ENCODE results near the gene AMD1.

The AMD1 gene

DNA sequence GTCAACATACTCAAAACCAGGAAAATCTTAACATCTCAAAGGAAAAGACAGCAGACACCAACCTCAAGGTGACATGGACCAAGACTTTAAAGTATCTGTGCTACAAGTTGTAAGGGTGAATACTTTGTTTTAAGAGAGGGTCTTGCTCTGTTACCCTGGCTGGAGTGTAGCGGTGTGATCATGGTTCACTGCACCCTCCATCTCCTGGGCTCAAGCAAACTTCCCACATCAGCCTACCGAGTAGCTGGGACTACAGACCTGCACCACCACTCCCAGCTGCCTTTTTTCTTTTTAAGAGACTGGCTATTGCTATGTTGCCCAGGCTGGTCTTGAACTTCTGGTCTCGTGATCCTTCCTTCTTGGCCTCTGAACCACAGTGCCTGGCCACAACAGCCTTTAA is 9.7 kb downstream of the AMD1 start:
- Histone ChIP-seq H3K36me3 (replicated peaks; ENCODE audit: low read depth, low read length) (peaks cover 22% of the 10 kb centered on the region), H2AFZ (ENCODE audit: low read depth, low read length) (no peak overlapping the region), H3K27me3 (ENCODE audit: low read depth, low read length) (no peaks in the 10 kb centered on the region), H3K9ac (ENCODE audit: low read length) (no peak overlapping the region), H4K20me1 (ENCODE audit: insufficient read depth, low read length) (peaks cover 99% of the 10 kb centered on the region), H3K79me2 (ENCODE audit: low read length) (peaks cover 100% of the 10 kb centered on the region), H3K4me2 (ENCODE audit: low read length) (no peak overlapping the region), H3K9me3 (ENCODE audit: insufficient read depth, low read length) (no peaks in the 10 kb centered on the region), H3K4me3 (ENCODE audit: low read length) (no peak overlapping the region), H3K27ac (ENCODE audit: low read length) (no peak overlapping the region), H3K4me1 (ENCODE audit: low read length) (peaks cover 62% of the 10 kb centered on the region)
- TF ChIP-seq, protein P1, sequence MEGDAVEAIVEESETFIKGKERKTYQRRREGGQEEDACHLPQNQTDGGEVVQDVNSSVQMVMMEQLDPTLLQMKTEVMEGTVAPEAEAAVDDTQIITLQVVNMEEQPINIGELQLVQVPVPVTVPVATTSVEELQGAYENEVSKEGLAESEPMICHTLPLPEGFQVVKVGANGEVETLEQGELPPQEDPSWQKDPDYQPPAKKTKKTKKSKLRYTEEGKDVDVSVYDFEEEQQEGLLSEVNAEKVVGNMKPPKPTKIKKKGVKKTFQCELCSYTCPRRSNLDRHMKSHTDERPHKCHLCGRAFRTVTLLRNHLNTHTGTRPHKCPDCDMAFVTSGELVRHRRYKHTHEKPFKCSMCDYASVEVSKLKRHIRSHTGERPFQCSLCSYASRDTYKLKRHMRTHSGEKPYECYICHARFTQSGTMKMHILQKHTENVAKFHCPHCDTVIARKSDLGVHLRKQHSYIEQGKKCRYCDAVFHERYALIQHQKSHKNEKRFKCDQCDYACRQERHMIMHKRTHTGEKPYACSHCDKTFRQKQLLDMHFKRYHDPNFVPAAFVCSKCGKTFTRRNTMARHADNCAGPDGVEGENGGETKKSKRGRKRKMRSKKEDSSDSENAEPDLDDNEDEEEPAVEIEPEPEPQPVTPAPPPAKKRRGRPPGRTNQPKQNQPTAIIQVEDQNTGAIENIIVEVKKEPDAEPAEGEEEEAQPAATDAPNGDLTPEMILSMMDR (IDR thresholded peaks at IDR 0.05; ENCODE audit: low read depth, low read length) = no peak
- TF ChIP-seq EZH2phosphoT487 (IDR thresholded peaks at IDR 0.05; ENCODE audit: low read depth) = no peak

DNA sequence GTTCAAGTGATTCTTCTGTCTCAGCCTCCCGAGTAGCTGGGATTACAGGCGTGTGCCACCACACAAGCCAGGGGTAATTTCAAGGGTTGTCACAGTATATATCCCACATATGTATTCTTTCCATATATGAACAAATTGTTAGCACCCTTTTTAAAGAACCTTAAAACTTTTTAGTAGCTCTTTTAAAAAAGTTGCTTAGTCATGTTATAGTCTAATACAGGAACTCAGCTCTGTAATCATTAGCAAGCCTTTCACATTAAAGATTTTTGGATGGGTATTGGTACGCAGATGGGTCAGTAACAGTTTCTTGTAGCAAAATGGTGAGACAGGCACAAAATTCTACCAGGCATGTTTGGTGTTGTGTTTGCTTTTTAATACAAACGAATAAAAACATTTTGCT is 10.9 kb downstream of the AMD1 start:
- H3K36me3 ChIP-seq (replicated peaks; ENCODE audit: low read depth, low read length) = peaks cover 30% of the 10 kb centered on the region
- no peak overlapping the region; the same call in 1 of the 2 replicates for H3K4me2 ChIP-seq (ENCODE audit: low read length)
- peaks cover 100% of the 10 kb centered on the region for H3K79me2 ChIP-seq (ENCODE audit: low read length)
- no peaks in the 10 kb centered on the region for H3K9me3 ChIP-seq (ENCODE audit: insufficient read depth, low read length)
- H3K4me3 ChIP-seq (ENCODE audit: low read length) = no peak overlapping the region
- H3K27me3 ChIP-seq (ENCODE audit: low read depth, low read length) = no peaks in the 10 kb centered on the region
- no peak overlapping the region for H3K9ac ChIP-seq (ENCODE audit: low read length)
- peaks cover 50% of the 10 kb centered on the region for H3K4me1 ChIP-seq (ENCODE audit: low read length)
- H3K27ac ChIP-seq (ENCODE audit: low read length) = no peak overlapping the region
- TF ChIP-seq, protein P1 (IDR thresholded peaks at IDR 0.05; ENCODE audit: low read depth, low read length) = no peak
- TF ChIP-seq EZH2phosphoT487 (IDR thresholded peaks at IDR 0.05; ENCODE audit: low read depth) = no peak
- H2AFZ ChIP-seq (ENCODE audit: low read depth, low read length) = no peak overlapping the region
- peaks cover 97% of the 10 kb centered on the region for H4K20me1 ChIP-seq (ENCODE audit: insufficient read depth, low read length)

DNA sequence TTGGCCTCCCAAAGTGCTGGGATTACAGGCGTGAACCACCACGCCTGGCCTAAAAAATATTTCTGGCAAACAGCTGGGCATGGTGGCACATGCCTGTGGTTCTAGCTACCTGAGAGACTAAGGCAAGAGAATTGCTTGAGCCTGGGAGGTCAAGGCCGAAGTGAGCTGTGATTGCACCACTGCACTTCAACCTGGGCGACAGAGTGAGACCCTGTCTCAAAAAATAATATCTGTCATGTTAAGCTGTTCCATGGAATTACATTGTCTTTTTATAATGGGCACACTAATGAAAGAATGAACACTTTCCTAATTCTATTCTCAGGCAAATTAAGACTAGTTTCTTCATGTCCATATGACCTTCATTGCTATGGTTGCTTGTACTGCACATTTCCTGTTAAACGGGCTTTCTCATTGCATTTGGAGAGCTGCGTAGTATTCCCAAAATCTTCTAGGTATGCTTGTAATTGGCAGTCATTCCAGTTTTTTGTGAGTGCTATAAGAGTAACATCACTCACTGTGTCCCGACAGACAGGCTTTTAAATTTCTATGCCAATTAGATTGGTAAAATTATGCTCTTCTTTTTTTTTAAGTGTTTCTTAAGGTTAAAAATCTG is 12.1 kb downstream of the AMD1 start:
- Histone ChIP-seq H3K27me3 (ENCODE audit: low read depth, low read length) (no peaks in the 10 kb centered on the region), H3K4me1 (ENCODE audit: low read length) (peaks cover 44% of the 10 kb centered on the region), H4K20me1 (ENCODE audit: insufficient read depth, low read length) (peaks cover 95% of the 10 kb centered on the region), H3K36me3 (replicated peaks; ENCODE audit: low read depth, low read length) (peaks cover 30% of the 10 kb centered on the region), H3K79me2 (ENCODE audit: low read length) (peaks cover 100% of the 10 kb centered on the region), H3K4me2 (ENCODE audit: low read length) (peak overlapping the region; percentile 15), H3K9ac (ENCODE audit: low read length) (no peak overlapping the region), H3K9me3 (ENCODE audit: insufficient read depth, low read length) (no peaks in the 10 kb centered on the region), H3K4me3 (ENCODE audit: low read length) (no peak overlapping the region), H3K27ac (ENCODE audit: low read length) (peak overlapping the region; percentile 17), H2AFZ (ENCODE audit: low read depth, low read length) (no peak overlapping the region)
- no peak for TF ChIP-seq EZH2phosphoT487 (IDR thresholded peaks at IDR 0.05; ENCODE audit: low read depth)
- TF ChIP-seq, protein P1 (IDR thresholded peaks at IDR 0.05; ENCODE audit: low read depth, low read length) = no peak

DNA sequence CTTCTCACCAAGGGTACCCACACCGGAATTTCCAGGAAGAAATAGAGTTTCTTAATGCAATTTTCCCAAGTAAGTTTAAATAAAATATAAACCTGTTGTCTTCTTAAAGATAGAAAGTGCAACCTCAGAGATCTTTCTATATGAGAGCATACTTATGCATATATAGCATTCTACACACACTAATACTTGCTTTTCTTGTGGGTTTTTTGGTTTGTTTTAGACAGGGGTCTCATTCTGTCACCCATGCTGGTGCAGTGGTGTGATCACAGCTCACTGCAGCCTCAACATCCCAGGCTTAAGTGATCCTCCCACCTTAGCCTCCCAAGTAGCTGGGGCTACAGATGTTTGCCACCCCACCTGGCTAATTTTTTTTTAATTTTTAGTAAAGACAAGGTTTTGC is 15.7 kb downstream of the AMD1 start:
- Histone ChIP-seq H3K4me2 (ENCODE audit: low read length) (no peak overlapping the region), H3K27ac (ENCODE audit: low read length) (no peak overlapping the region), H4K20me1 (ENCODE audit: insufficient read depth, low read length) (peaks cover 74% of the 10 kb centered on the region), H3K79me2 (ENCODE audit: low read length) (peaks cover 89% of the 10 kb centered on the region), H3K4me3 (ENCODE audit: low read length) (no peak overlapping the region), H3K4me1 (ENCODE audit: low read length) (peaks cover 23% of the 10 kb centered on the region), H3K27me3 (ENCODE audit: low read depth, low read length) (no peaks in the 10 kb centered on the region), H3K9ac (ENCODE audit: low read length) (no peak overlapping the region), H3K36me3 (replicated peaks; ENCODE audit: low read depth, low read length) (peaks cover 34% of the 10 kb centered on the region), H2AFZ (ENCODE audit: low read depth, low read length) (no peak overlapping the region), H3K9me3 (ENCODE audit: insufficient read depth, low read length) (no peaks in the 10 kb centered on the region)
- TF ChIP-seq, protein P1 (IDR thresholded peaks at IDR 0.05; ENCODE audit: low read depth, low read length) = no peak
- TF ChIP-seq EZH2phosphoT487 (IDR thresholded peaks at IDR 0.05; ENCODE audit: low read depth) = no peak
